MCF 10A (cell line): ENCODE measurements around the gene PTPRK. TPM values are rescaled to one million over a fixed set of nuclear protein-coding genes. Genes with fewer than 3 reads are reported as not detected.

Experiments used
- BruUV-seq: library from RNA; stranded (reverse); fragments of 400-500 nt; replicated peaks from 2 replicates; lab custom pipeline; 2021; lab: Mats Ljungman, UMichigan
- CTCF ChIA-PET: fragments of 300-600 bp; sonication (Branson Sonifier 250); formaldehyde crosslinking; extraction: SDS; loops from one replicate; lab custom pipeline; 2021; ENCODE audit warnings: antibody characterized with exemption, inconsistent platforms; lab: Yijun Ruan, JAX
- POLR2A ChIA-PET: fragments of 300-600, 350-650 bp; sonication (Branson Sonifier 250); formaldehyde crosslinking; extraction: SDS; loops from one replicate; lab custom pipeline; 2020; ENCODE audit warnings: antibody characterized with exemption, inconsistent platforms; lab: Yijun Ruan, JAX
- DNase-seq: peaks from one replicate; pipeline ENCODE4 v3.0.0-alpha.2; 2018; ENCODE audit not compliant: unreplicated experiment
- H3K27ac Mint-ChIP-seq: one replicate; pipeline ENCODE4 v1.8.0; 2022; ENCODE audit warnings: mild to moderate bottlenecking, low read depth, mixed read lengths; ENCODE audit not compliant: unreplicated experiment
- H3K27me3 Mint-ChIP-seq: one replicate; pipeline ENCODE4 v1.8.0; 2022; ENCODE audit warnings: mixed read lengths; ENCODE audit not compliant: insufficient read depth, unreplicated experiment
- H3K36me3 Mint-ChIP-seq: one replicate; pipeline ENCODE4 v1.8.0; 2022; ENCODE audit warnings: mild to moderate bottlenecking, moderate library complexity, mixed read lengths; ENCODE audit not compliant: insufficient read depth, unreplicated experiment
- H3K4me1 Mint-ChIP-seq: one replicate; pipeline ENCODE4 v1.8.0; 2022; ENCODE audit warnings: mixed read lengths; ENCODE audit not compliant: insufficient read depth, unreplicated experiment
- H3K4me3 Mint-ChIP-seq: one replicate; pipeline ENCODE4 v1.8.0; 2022; ENCODE audit warnings: mild to moderate bottlenecking, moderate library complexity, mixed read lengths; ENCODE audit not compliant: unreplicated experiment
- H3K9me3 Mint-ChIP-seq: one replicate; pipeline ENCODE4 v1.8.0; 2022; ENCODE audit warnings: mixed read lengths; ENCODE audit not compliant: unreplicated experiment
- CTCF ChIP-seq: fragments of 200-600 bp; IDR thresholded peaks from one replicate; pipeline ENCODE4 v1.8.0; 2022; ENCODE audit warnings: antibody characterized with exemption, mild to moderate bottlenecking; ENCODE audit not compliant: unreplicated experiment
- intact Hi-C: fragments of 100-400 bp; cut with micrococcal nuclease; formaldehyde crosslinking; loops from 2 replicates; pipeline ENCODE4 v1.14.1; 2022
- total RNA-seq: library from RNA; stranded (reverse); gene quantifications from 2 replicates; pipeline ENCODE4 v1.2.3, GENCODE V29; 2022

PTPRK gene
- total RNA-seq, 1 experiment from 2014 or later = 50.2 TPM

- intact Hi-C loops = no loop called here
- no peak overlapping the region for H3K27ac Mint-ChIP-seq
- no TSS peak for BruUV-seq
- H3K36me3 Mint-ChIP-seq = no peaks in the 10 kb centered on the region
- POLR2A ChIA-PET = interaction anchor here (0.7 kb wide), 2 partner anchors 34 to 311 kb away, joined by 3 to 4 read pairs; no protein-coding TSS in a partner anchor
- CTCF ChIA-PET = no interaction called here
- H3K9me3 Mint-ChIP-seq = peaks cover 8% of the 10 kb centered on the region
- H3K27me3 Mint-ChIP-seq = no peaks in the 10 kb centered on the region
- no peak overlapping the region for H3K4me3 Mint-ChIP-seq
- no peak for TF ChIP-seq CTCF
- no peak for DNase-seq
- peaks cover 43% of the 10 kb centered on the region for H3K4me1 Mint-ChIP-seq
Measured at GRCh38 chr6:128206610-128207426, 313.6 kb downstream of the PTPRK start.

GRCh38 chr6:128204616-128205015 is 315.8 kb downstream of the PTPRK start:
- H3K4me3 Mint-ChIP-seq = no peak overlapping the region
- intact Hi-C loops = no loop called here
- BruUV-seq = no TSS peak
- peak overlapping the region; percentile 9 for H3K27ac Mint-ChIP-seq
- DNase-seq = no peak
- no peaks in the 10 kb centered on the region for H3K36me3 Mint-ChIP-seq
- no peak for TF ChIP-seq CTCF
- H3K9me3 Mint-ChIP-seq = peaks cover 8% of the 10 kb centered on the region
- H3K27me3 Mint-ChIP-seq = no peaks in the 10 kb centered on the region
- ChIA-PET POLR2A (no interaction called here), CTCF (no interaction called here)
- H3K4me1 Mint-ChIP-seq = peaks cover 33% of the 10 kb centered on the region

- ChIA-PET POLR2A (interaction anchor here (0.6 to 0.7 kb wide), 3 partner anchors 34 to 1538 kb away, joined by 3 read pairs; no protein-coding TSS in a partner anchor), CTCF (interaction anchor here (0.6 kb wide), 1 partner anchor 229 kb away, joined by 3 read pairs; no protein-coding TSS in a partner anchor)
- TF ChIP-seq CTCF = no peak
- Mint-ChIP-seq H3K4me3 (no peak overlapping the region), H3K36me3 (no peaks in the 10 kb centered on the region), H3K27me3 (no peaks in the 10 kb centered on the region), H3K9me3 (peaks cover 8% of the 10 kb centered on the region), H3K4me1 (peaks cover 15% of the 10 kb centered on the region), H3K27ac (no peak overlapping the region)
- no TSS peak for BruUV-seq
- intact Hi-C loops = no loop called here
- no peak for DNase-seq
Measured at GRCh38 chr6:128202169-128202765, 318.1 kb downstream of the PTPRK start.

- ChIA-PET CTCF (no interaction called here), POLR2A (no interaction called here)
- Mint-ChIP-seq H3K4me3 (no peak overlapping the region), H3K4me1 (peaks cover 15% of the 10 kb centered on the region), H3K27me3 (no peaks in the 10 kb centered on the region), H3K36me3 (no peaks in the 10 kb centered on the region), H3K27ac (no peak overlapping the region), H3K9me3 (peaks cover 8% of the 10 kb centered on the region)
- DNase-seq = no peak
- BruUV-seq = no TSS peak
- TF ChIP-seq CTCF = no peak
- intact Hi-C loops = no loop called here
Measured at GRCh38 chr6:128200789-128201188, 319.6 kb downstream of the PTPRK start.
